GM19395 (cell line): ENCODE measurements around the gene HIC1.

Source experiments
- ATAC-seq: cut with Tn5 transposase; IDR thresholded peaks from one replicate; pipeline ENCODE4 v1.9.1; 2021; ENCODE audit warnings: mild to moderate bottlenecking, moderate library complexity; ENCODE audit not compliant: unreplicated experiment

The HIC1 gene

DNA sequence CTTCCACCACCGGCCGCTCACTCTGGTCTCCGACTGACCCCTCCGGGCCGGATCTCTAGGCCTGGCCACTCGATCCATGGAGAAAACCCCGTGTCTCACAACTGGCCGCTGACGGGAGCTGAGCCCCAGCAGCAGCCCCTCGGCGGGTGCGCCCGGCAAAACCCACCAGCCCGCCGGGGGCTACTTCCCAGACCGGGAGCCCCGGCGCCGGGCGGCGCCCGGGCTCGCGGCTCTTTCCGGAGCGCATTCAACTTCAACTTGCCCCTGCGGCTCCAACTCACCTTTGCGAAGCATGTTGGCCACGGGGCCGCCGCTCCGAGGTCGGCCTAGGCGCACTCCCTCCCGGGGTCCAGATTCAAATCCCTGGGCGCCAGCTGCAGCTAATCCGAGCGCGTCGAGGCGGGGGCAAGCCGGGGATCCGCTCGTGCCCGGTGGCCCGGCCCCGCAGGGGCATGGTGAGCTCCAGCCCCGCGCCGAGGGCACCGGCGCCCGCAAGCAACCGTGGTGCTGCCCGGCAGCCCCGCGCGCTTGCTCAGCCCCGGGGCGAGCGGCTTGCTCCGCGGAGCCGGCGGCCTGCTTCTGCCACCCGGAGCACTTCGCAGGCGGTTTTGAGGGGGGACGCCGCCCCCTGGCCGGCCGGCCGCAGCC lies 30.2 kb upstream of the HIC1 start:
- no peak for ATAC-seq

- ATAC-seq = no peak
These were observed 29.7 kb upstream of the HIC1 start, which contains the start of gene RTN4RL1 for GRCh38 chr17:2025220-2025621. Gene RTN4RL1, minus strand, starts transcription at chr17:2025334. Its CDS starts 469 bp downstream, at chr17:2024865.

DNA sequence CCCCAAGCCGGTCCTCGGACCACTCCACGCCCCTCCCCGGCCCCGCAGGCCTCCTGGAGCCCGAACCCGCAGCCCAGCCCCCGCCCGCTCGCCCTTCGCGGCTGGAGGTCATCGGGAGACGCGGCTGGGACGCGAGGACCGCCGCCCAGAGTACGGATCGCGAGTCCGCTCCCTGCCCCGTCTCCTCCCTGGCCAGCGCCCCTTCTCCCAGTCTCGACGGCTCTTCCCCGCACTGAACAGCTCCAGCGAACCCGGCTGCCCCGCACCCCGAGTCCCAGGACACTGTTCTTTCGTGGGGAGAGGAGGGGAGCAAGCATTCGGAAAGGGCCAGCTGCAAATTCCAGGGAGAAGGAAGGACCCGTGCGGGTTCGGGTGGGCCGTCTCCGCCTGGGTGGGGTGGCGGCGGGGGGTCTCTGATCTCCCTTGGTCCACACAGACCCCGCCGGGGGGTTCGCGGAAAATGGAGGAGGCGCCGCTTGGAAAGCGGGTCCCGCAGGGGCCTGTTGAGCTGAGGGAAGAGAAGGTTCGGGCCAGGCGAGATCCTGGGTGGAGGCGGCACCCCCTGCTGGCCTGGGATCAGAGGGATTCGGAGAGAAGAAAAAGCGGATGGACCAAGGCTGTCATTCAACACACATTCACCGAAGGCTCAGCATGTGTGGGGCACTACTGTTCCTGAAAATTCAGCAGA lies 29.1 kb upstream of the HIC1 start:
- no peak for ATAC-seq

- no peak for ATAC-seq
These were observed 27.2 kb upstream of the HIC1 start for GRCh38 chr17:2027528-2028233.

GRCh38 chr17:2028234-2028614 lies 26.7 kb upstream of the HIC1 start:
- no peak for ATAC-seq

- no peak for ATAC-seq
These were observed 26.2 kb upstream of the HIC1 start for GRCh38 chr17:2028737-2029136.

DNA sequence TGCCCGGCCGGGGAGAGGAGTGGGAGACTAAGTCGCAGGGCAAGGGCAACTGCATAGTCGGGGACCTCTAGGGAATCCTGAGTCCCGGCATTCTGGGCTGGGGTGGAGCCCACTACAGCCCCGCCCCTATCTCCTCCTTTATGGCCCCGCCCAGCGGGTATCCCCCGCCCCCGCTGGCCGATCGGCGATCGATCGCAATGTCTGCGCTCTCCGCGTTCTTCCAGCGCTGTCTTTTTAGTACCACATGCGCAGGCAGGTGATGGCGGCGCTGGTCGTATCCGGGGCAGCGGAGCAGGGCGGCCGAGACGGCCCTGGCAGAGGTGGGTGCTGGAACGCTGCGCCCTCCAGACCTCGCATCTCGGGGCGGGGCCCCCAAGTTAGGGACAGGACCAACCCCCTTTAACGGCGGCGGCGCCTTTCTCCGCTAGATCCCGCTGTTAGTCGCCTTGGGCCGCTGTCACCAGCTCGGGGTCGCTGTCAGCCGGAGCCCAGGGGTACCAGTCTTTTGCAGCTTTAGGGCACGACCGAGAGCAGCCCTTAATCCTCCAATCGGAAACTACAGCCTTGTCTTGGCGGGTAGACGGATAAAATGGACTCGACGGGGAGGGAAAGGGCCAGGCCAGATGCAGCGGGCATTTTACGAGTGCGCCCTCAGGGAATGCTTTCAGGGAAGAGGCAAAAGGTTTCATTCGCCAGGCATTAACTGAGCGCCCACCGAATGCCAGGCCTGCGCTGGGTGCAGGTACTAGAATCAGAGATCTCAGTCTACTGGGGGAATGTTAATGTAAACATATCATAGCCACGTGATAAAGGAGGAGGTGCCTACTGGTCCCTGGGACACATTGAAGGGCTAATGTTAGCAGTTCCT lies 24.8 kb upstream of the HIC1 start, which contains the start of gene DPH1:
DPH1 (plus strand) TSS at position 243 of the 868 bp plus-strand sequence; CDS start at position 260, 17 bp downstream.
- peak; percentile 83 for ATAC-seq

GRCh38 chr17:2030779-2031163 lies 24.1 kb upstream of the HIC1 start:
- ATAC-seq = no peak

DNA sequence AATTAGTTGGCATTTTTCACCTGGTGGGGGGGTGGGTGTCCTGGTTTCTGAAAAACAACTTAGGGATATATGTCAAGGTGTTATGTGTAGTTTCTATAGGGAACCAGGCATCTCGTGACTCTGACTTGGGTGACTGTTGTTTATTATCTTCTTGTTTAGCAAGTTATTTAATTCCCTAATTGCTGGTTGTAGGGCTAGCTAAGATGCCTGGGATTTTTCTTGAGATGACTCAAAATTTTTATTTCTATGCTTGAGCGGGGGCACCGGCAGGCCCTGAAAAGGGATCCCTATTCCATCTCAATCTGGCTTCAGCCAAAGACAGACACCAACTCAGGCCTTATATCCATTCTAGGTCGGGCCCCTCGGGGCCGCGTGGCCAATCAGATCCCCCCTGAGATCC lies 21.8 kb upstream of the HIC1 start:
- no peak for ATAC-seq

GRCh38 chr17:2034157-2034556 lies 20.7 kb upstream of the HIC1 start:
- ATAC-seq = no peak

DNA sequence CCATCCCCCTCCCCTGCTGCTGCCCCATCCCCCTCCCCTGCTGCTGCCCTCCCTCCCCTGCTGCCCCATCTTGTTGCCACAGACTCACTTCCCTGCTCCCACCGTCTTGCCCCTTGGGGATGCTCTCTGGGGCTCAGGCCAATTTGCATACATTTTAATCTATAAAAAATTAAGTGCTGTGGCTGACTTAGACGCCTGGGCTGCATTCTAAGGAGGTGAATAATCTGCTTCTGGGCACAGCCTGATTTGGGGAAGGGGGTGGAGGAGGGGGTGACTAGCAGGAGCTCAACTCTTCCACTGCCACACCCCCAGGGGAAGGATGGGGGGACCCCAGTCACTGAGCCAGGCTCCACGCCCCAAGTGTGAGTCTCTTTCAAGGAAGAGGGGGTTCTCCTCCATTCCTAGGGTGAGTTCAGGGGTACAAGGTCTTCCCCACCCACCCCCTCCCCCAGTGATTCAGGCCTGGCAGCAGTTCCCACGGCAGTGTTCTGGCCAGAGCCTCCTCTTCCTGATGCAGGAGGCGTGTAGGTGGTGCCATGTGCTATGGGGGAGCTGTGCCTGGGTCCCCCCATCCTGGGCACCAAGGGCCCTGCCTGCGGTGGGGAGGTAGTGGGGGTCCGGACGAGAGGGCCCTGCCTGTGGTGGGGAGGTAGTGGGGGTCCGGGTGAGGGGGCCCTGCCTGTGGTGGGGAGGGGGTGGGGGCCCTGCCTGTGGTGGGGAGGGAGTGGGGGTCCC lies 19.9 kb upstream of the HIC1 start:
- no peak for ATAC-seq

DNA sequence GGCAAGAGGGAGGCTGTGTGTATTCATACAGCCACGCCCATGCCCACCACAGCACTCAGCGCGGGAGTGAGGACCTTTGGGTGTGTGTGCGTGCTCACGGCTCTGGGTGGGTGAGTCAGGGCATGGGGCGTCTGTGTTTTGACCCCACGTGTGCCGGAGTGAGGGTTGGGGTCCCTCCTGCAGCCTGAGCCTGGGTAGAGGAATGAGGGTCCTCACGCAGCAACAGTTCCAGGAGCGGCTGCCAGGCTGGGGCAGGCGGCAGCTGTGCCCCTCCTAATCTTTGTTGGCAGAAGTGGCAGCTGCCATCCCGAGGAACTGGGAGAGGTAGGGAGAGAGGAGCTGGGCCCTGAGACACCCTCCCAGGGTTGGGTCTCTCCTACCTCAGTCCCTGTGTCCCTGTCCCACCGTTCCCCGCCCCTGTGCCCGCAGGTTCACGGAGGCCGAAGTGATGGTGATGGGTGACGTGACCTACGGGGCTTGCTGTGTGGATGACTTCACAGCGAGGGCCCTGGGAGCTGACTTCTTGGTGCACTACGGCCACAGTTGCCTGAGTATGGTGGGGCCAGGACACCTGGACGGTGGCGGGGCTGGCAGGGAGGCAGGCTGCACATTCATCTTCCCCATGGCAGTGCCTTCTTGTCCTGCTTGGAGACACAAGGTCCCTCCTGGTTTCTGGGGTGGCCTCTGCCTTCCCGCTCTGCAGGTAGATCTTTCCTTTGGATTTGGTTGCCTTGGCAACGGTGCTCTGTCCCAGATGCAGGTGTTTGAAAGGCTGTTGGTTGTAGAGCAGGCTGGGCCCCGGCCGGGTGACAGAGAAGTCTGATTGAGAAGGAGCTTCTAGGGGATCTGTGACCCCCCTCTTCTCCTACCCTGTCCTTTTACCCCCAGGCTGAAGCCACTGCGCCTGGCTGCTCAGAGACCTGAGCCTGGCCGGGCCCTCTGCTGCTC lies 19.1 kb upstream of the HIC1 start:
- no peak for ATAC-seq

GRCh38 chr17:2037155-2037554 lies 17.7 kb upstream of the HIC1 start:
- ATAC-seq = no peak

- ATAC-seq = no peak
These were observed 14.6 kb upstream of the HIC1 start for GRCh38 chr17:2040219-2040827.

- ATAC-seq = no peak
These were observed 13.9 kb upstream of the HIC1 start for GRCh38 chr17:2040942-2041560.

- peak; percentile 91 for ATAC-seq
These were observed 13.1 kb upstream of the HIC1 start, which contains the start of gene OVCA2 for GRCh38 chr17:2041561-2042389. Gene OVCA2, plus strand, starts transcription at chr17:2042022. Its CDS starts 26 bp downstream, at chr17:2042048.

GRCh38 chr17:2042390-2042847 lies 12.5 kb upstream of the HIC1 start:
- no peak for ATAC-seq
